SIG-M5 (cell line): Measurements from ENCODE around the gene MYOZ2.
A peak's percentile ranks its signal among the peaks of the same experiment; 100 is the strongest.

Experiments
- DNase-seq: peaks from one replicate; lab custom pipeline; 2025; lab: John Stamatoyannopoulos, UW

Gene MYOZ2

DNA sequence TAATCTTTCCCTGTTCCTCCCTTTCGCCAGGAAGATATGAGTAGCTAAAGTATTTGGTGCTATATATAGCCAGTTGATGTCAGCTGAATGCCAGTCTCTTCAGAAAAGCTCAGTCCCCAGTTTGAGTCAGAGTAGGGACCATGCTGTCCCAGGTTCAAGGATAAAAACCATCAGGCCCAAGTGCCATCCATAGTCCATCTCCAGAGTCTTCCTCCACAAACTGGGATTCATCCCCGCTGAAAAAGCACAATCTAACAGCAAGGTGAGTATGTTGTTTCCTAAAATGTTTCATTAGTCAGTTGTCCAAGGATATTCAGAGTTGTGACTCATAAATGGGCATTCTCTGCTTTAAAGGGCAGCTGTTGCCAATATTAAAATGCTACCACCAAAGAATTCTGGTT, at the start of gene MYOZ2:
Gene MYOZ2 (plus strand): TSS at position 112 of the 401 bp plus-strand sequence. CDS start 694 bp downstream, outside the sequence.
- no peak for DNase-seq

DNA sequence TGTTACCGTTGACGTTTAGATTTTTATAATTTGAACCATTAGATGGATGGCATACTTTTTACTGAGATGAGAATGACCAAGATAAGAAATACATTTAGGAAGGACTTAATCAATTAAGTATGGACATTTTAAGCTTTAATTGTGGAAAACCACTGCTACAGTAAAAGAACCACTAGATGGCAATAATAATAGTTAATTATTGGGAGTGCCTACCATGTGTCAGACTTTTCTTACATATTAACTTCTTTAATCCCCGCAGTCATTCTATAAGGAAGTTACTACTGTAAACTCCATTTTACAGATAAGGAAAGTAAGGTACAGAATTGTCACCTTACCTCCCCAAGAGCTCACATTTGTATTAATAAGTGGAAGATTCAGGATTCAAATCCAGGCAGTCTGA, 48.5 kb upstream of the MYOZ2 start:
- no peak for DNase-seq

DNA sequence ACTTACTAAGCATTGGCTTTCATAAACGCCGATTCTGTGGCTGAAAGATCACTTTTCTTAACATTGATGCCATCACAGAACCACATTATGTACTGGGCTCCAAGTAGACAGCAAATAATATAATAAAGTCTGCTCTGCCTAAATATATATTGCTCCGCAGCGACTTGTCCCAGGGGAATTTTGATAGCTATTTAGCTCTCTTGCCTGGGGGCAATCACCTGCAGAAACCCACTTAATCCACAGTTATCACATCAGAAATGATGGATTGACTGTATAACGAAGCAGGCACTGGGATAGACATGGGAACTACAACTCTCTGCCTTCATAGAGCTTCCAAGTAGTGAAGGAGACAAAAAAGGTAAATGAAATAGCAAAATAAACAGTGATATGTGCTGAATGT, 48.0 kb upstream of the MYOZ2 start:
- DNase-seq: no peak

DNA sequence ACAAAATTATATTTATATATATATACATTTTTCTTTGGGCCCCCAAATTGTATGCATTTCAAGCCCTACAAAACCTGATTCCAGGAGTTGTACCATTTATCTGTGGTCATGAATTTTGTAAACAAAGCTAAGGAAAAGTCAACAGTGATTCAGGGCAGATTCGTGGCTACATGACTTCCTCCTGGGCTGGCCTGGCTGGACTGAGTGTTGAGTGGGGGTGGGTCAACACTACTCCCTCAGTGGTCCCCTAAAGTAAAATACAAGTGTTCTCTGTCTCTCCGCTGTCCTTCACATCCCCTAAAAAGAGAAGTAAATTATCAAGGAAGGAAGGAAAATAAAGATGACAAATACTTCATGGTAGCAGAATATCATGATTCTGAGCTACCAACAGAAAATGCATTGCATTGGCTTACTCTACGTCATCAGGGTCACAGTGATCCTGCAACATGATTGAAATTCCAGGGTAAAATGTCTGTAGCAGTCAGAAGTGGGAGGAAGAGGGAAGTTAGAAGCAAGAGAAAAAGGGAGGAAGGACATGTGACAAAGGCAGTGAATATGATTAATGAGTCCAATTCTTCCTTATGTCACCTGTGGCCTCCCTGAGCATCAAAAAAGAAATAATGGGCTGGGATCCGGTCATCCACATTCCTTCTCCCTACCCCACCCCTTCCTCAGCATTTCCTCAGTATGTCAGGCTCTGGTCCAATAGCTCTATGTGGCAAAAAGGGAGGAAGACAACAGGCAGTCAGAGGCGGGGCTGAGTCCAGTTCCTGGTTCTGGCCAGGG, 42.4 kb upstream of the MYOZ2 start:
- DNase-seq: no peak

DNA sequence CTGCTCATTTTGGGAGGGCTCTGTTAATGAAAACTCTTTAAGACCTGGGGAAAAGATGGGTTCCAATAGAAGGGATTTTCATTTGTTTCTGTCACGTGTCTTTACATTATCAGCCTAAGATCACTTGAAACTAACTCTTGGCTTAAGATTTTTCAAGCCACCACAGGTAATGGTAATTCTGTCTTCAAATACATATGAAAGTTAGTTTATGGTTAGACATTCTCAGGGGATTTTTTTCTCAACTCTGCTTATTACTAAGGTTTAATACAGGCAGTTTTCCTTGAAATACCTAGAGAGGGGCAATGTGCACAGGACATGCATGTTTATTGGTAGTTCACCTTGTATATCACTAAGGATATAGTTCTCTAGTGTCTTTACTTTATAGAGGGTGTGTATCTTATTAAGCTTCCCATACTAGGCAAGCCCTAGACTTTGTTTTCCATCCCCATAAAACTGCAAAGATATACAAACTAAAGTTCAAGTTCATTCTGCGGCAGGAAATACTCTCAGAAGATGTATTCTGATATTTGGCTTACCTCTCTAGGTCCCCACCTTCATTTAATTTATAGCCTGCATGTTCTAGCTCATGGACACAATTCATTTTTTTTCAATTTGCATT, 38.2 kb upstream of the MYOZ2 start:
- no peak for DNase-seq

DNA sequence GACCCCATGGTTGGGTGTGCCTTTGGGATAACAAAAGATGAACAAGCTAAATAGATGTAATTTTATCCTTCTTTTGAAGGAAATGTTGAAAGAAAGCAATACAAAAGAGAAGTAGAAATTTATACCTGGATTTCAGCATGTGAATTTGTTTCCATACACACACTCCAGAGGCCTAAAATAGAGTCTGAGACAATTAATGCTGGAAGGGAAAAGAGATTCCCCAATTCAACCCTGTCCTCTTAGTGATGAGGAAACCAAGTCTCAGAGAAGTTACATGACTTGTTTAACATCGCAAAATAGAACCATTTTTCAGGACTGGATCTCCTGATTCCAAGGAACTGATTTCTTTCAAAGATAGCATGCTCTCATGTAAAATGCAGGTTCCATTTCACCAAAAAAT, 37.3 kb upstream of the MYOZ2 start:
- DNase-seq: no peak

DNA sequence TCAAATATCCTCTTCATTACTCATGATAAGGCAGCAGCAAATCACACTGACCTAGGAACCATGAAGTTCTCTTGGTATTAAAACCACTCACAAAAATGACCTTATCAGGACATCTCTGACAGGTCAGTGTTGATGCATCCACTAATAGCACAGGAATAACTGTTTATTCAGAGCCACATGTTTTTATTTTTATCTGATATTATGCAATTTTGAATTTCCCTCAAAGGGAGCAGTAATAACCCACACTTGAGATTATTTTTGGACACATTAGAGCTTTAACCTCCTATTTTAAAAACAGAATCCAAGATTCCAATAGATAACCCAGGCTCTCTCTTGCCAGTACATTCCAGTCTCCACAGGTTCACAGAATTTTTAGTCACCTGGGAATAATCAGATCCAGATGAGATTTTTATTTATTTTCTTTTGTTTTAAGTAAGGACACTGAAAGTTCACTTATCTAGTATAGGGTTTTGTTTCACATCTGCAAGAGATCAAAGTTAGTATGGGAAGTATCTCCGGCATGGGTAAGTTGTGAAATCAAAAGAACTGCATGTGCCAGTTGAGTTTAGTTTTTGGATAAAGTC, 36.3 kb upstream of the MYOZ2 start:
- no peak for DNase-seq

DNA sequence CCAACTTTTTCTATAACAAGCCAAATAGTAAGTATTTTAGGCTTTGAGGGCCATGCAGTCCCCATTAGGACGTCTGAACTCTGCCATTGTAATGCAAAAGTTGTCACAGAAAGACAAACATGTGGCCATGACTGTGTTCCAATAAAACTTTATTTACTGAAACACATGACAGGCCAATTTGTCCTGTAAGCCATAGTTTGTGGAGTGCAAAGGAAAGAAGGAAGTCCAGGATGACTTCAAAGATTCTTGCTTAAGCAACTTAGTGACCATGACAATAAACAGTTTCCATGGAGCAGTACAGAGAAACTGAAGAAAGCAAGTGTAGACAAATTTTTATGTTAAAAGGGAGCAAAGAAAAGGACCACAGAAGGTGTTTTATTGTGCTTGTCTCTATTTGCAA, 35.0 kb upstream of the MYOZ2 start:
- no peak for DNase-seq

DNA sequence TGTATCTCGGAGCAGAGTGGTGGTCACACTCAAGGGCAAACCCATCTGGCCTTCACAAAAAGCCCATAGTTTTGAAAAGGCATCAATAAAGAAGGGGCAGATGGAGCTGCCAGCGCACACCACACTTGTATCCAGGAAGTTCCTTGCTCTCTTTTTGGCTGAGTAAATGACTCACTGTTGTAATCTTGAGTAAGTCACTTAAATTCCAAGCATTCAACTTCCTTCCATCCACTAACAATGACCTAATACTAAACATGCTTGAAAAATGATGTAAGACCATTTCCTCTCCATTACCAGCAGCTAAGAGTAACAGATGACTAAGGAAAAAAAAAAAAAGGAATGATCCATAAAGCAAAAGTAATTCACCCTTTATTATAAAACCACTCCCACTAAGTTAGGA, 32.4 kb upstream of the MYOZ2 start:
- DNase-seq: peak; percentile 62

DNA sequence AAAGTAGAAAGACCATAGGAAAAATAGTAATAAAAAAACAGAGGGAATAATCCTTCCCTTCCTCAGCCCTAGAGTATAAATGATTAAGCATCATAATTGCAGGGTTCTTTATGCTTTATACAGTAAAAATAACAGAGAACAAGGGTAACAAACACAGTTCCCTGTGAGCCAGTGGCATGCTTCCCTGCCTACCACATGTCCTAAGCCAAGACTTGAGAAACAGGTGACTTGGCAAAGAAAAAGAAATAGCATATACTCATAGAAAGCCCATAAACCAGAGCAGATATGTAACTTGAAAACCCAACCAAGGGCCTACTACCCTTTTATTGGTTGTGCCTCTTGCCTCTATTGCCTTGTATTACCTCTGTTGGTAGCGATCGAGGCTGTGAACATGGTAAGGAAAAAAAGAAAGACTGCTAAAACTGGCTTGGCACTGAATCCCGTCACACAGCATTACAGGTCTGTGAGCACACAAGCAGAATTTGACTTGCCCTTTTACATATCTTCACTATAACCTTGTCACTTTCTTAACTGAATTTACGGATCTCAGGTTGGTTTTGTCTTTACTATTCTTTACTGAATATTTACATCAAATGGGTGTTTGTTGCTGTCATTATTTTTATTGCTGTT, 30.9 kb upstream of the MYOZ2 start:
- DNase-seq: no peak

DNA sequence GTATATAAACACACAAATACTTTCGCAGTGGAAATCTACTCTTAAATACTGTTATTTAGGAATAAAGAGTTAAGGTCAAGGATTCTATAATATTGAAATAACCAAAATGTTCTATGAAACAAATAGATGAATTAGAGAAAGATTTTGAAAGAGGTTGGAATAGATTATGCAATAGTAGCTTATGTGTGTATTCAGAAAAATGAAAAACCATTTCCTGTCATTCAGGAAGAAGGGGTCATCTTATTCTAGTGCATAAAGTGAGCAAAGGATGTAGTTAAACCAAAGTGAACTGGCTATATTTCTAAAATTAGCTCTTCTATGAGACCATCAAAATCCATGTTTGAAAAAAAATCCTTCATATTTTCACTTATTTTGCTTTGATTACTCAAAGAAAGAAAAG, 30.0 kb upstream of the MYOZ2 start:
- DNase-seq: no peak

DNA sequence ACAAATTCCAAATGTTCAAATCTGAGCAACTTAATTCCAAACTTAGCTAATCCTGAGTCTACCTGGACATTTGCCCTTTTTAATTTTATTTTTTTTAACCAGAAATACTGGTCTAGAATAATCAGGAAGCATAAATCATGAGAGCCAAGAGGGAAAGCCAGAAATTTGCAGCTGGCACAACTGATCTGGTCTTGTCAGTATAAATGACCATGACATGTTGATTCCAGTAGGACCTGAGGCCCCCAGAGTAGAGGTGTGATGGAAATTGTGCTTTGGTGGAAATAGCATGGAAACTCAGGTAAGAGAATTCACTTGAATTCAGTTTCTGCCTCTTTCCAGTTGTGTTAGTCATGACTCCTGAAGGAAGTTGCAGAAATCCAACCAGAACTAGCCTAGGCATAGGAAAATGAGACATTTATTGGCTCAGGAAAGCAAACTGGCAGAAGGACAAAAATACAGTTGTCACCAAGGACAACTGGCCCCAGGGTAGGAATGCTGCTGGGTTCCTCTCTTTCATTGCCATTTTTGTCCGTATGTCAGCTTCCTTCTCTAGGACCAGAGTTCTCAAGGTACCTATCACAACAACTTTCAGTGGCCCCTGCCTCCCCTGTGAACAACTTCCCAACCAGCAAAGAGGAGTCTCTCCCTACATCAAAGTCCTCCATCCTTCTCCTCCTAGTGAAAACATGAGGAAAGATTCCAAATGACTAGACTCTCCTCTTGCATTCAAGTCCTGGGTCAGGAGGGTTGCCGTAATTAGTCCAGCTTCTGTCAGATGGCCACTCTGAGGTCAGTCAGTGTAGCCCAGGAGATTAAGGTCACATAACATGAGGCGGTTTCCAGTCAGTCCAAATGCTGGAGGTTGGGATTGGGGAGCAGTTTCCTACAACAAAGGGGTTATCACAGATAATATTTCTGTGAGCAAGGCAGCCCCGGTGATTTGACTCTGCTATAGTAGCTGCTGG, 29.3 kb upstream of the MYOZ2 start:
- DNase-seq: no peak

DNA sequence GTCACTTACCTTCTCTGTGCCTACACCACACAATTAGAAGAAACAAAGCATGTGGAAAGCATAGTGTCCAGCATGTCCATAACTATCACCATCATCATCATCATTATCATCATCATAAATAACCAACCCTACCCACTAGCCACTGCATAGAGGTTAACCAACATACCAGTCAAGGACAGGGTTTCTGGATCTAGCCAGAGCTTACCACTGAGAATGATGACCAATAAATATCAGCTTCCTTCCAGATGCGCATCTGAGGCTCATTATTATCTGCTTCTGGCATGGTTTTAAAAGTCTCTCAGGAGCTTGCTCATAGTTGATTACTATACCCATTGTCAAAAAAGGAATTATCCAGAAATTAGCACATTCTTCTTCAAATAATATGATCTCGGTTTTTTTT, 25.5 kb upstream of the MYOZ2 start:
- no peak for DNase-seq

DNA sequence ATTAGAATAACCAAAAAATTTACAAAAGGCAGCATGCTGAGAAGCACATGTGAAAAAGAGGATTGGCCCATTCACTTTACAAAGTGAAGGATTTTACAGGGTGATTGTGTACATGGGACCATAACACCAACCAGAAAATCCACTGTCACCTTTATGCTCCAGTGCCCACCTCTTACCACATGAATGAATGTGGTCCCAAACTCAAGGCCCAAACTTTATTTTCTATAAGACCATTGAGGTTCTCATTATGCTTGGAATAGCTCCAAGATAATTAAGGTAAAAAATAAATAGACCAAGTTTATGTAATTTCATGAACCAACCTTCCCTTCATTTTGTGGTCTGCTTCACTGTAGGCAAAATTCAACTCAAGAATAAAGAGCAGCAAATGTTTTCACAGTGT, 24.3 kb upstream of the MYOZ2 start:
- DNase-seq: no peak

DNA sequence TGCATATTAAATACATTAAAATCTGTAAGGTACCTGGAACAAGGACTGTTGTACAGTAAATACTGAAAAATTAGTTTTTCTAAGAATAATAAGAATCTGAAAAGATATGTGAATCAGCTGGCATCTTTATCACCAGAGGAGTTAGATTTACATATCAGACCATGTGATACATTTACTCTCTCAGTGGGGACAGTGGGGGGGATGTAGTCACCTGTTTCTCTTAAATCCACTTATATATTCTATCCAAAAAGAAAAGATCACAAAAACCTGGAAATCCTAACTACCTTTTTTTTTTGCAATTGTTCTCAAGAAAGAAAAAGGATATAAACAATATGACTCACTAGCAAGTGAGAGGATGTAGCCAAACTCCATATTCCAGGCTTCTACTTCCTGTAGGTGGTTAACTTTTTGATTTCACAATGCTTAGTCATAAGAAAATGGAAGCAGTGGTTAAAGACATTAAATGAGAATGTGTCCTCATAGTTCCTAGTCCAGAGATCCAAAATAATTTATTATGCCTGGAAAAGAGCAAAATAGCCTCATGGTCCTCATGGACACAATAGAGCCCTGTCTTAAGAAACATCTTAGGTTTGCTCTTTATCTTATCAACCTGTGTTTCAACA, 22.5 kb upstream of the MYOZ2 start:
- DNase-seq: peak; percentile 86

DNA sequence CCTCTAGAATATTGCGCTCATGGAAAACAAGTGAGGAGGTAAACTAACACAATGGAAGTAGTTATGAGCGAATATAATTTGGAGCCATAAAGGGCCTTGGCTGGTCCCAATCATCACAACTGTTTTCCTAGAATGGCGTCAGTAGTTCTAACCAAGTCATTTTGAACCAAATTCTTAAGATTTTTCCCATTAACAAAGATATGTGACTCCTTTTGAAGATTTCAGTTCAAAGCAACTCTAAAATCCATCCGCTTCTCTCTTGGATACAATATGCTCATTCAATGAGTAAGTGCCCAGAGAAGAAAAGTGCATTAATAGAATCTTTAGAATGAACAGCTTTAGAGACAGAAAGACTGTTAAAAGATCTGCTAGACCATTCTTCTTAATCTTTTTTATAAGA, 19.6 kb upstream of the MYOZ2 start:
- DNase-seq: no peak

DNA sequence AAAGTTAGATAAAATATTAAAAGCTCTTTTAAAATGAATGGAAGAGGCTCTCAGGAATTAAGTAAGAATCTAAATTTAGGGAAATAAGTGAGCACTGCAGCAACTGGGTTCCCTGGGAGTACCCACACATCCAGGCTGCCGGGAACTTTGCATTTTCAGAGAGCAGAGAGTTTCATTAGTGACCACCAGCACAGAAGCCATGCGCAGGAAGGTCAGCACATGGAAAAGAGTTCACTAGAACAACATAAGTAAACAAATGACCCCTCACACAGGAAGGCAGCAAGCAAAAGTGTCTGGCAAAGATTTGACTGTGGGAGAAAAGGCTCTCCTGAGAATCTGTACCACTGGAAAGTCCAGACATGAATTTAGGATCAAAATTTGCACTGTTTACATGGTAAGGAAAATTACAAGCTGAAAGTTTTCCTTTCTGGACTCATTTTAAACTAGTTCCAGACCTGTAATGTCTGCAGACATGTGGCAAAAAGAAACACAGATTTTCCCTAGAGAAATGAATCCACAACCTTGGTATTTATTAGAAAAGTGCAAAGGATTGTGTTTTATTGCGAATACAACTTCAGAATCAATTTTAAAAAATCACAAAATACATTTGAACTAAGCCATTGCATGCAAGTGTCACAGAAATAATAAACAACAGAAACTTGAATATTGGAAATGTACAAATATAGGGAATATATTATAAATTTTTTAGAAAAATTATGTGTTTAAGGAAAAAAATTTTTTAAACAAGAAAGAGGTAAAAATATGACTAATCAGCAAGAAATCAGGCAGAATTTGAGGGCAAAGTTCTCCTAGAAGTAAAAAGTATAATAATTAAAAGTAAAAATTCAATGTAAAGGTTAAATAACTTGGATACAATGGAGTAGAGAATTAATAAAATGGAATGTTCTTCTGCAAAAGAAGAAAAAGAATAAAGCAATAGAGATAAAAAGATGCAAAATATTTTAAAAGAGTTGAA, 18.4 kb upstream of the MYOZ2 start:
- DNase-seq: no peak

DNA sequence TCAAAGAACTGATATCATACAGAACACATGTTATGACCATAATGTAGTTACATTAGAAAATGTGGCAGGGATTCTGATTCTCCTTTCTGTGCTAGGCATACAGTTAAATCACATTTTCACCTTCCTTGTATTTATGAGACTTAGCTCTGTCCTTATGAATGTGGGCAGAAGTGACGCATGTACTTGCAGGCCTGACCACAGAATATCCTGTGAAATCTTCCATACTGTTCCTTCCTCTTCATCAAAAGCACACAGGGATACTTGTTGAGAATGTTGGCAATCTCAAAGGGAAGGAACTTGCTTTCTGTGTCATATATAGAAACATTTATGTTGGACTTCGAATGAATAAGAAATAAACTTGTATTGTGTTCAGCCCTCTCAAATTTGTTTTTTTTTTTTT, 17.2 kb upstream of the MYOZ2 start:
- DNase-seq: no peak

DNA sequence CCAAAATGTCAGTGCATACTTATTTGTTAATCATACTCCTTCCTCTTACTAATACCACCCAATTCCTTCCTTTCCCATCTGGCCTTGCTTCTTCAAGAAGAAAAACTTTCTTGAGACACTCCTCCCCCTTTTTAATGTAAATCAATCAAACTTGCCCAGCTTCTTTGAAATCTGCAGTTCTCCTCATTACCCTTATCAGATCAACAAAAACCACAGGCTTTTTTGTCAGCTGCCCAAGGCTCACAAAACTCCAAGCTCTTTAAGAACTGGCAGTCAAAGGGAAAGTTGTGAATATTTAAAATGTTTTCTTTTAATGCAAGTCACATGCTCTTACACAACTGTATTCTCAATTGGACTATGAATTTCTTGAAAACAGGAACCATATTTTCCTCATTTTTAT, 11.3 kb upstream of the MYOZ2 start:
- DNase-seq: no peak

DNA sequence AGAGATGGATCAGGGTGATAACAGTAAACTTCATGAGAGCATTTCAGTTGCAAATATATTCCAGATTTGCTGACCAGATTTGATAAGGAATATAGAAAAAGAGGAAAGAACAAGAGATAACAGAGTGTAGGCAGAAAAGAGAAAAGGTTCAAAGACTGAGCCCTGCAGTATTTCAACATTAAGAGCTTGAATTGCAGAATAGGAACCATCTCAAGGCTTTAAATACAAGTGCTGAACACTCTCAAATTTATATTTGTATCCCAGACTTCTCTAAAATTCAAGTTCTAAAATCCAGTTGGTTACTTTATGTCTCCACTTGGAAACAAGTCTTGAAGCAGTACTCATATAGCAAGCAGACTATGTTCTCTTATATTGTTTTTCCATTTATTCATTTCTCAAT, 9.7 kb upstream of the MYOZ2 start:
- no peak for DNase-seq
